GM21423 (cell line): ENCODE measurements around the gene CTRB2.
"Not testable (repeated sequence)": the region's sequence is repeated elsewhere in the genome, so short reads cannot be mapped to it uniquely, and the experiment has no call there.

Experiments used
- ATAC-seq: cut with Tn5 transposase; IDR thresholded peaks from one replicate; pipeline ENCODE4 v1.9.1; 2021; ENCODE audit warnings: mild to moderate bottlenecking, moderate library complexity; ENCODE audit not compliant: unreplicated experiment

The CTRB2 gene

GRCh38 chr16:75242436-75243078 lies 35.6 kb upstream of the CTRB2 start:
- not testable (repeated sequence) for ATAC-seq

- ATAC-seq, result no peak
Measured at GRCh38 chr16:75241955-75242354, 35.0 kb upstream of the CTRB2 start.

DNA sequence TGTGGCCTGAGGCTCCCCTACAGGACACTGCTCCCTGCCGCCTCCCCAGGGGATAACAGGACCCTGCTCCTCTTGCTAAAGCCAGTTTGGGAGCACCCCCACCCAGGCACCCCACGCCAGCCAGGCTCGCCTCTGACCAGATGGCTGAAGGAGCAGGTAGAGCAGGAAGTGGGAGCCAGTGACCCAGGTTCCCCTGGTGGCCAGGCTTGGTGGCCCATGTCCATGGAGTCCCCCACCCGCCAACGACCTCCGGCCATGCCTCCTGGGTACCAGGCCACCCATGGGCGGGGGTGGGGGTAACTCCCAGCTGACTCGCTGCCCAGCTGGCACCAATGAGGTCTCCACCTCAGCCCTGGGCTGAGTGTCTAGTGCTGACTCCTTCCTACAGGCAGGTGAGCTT lies 34.5 kb upstream of the CTRB2 start:
- no peak for ATAC-seq

GRCh38 chr16:75240633-75241032 lies 33.7 kb upstream of the CTRB2 start:
- not testable (repeated sequence) for ATAC-seq

- no peak for ATAC-seq
Measured at GRCh38 chr16:75239542-75240122, 32.7 kb upstream of the CTRB2 start.

- no peak for ATAC-seq
Measured at GRCh38 chr16:75238853-75239541, 32.0 kb upstream of the CTRB2 start.

- no peak for ATAC-seq
Measured at GRCh38 chr16:75238132-75238852, 31.3 kb upstream of the CTRB2 start.

DNA sequence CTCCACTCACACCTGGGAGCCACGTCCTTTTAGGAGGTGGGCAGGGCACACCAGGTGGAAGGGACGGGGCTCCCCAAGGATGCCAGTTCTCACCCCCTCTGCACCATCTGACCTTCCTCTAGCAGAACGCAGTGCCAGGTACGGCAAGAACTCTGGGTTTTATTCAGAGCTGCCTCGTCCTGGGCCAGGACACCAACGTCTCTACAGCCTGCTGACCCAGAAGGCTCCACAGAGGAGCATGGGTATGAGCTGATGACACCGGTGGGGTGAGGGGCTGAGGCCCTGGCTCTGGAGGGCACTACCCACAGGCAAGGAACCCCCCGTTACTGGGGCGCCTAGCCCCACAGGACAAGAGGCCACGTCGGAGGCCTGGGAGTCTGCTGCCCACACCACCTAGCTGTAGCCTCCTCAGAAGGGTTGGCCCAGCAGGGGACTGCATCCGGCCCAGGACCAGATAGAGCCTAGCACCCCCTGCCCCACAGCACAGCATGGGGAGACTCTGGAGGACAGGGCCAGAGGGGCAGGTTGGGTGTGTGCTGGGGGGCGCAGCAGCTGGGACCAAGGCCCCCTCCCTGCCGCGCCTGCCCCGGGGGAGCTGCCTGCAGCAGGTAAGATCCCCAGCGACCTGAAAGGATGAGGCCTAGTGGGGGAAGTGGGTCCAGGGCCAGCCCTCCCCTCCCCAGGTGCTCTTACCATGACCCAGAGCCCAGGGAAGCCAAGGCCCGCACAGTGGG lies 30.6 kb upstream of the CTRB2 start:
- ATAC-seq, result no peak

DNA sequence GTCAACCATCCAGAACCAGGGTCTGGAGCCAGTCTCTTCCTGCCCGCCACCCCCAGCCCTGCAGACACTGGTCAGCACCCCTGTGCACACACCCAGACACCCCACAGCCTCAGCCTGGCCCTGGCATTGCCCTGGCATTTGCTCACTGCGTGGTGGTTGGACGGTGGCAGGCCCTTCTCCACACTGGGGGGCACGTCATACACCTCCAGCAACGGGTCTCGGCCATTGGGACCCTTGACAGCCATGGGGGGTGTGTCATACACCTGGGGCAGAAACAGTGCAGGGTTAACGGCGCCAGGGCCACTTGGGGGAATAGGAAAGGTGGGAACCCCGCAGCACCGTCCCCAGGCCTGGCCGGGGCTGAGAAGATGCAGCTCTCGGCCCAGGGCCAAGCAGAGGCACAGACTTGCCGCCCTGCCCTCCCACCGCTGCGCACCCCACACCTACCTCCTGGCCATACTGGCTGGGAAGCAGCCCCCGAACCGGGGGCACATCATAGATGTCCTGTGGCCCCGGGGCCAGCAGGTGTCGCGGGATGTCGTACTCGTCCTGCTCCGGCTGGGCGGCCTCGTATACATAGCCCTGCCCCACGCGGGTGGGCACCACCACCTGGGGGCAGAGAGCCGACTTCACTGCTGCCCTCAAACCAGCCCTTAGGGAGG lies 29.9 kb upstream of the CTRB2 start:
- no peak for ATAC-seq

DNA sequence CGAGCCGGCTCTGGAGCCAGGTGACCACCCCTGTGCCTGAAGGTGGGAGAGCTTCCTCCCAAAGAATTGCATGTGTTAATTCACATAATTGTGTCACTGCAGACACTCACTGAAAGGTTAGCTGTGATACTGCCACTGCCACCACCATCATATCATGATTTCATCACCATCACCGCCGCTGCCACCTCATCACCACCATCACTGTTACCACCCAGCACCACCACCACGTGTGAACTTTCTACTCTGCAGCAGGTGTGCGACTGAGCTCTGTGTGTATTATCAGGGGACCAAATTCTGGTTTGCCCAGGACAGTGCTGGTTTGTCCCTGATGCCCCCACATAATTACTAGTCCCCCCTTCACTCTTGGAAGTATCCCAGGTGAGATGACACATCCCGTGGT lies 29.3 kb upstream of the CTRB2 start:
- no peak for ATAC-seq

DNA sequence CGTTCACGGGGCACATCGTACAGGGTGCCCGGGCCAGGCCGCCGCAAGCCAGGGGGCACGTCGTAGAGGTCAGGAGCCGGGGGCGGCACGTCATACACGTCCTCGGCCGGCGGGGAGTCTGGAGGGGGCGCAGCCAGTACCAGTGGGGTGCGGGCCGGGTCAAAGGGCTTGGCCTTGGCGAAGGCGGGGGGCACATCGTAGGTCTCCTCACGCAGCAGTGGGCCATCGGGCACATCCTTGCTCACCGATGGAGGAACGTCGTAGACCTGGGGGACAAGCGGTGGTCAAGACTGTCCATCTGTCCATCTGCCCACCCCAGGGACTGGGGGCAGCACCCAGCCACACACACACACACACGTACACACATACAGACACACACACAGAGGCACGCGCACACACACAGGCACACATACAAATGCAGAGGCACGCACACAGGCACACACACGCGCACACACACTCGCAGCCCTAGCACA lies 28.8 kb upstream of the CTRB2 start:
- no peak for ATAC-seq

DNA sequence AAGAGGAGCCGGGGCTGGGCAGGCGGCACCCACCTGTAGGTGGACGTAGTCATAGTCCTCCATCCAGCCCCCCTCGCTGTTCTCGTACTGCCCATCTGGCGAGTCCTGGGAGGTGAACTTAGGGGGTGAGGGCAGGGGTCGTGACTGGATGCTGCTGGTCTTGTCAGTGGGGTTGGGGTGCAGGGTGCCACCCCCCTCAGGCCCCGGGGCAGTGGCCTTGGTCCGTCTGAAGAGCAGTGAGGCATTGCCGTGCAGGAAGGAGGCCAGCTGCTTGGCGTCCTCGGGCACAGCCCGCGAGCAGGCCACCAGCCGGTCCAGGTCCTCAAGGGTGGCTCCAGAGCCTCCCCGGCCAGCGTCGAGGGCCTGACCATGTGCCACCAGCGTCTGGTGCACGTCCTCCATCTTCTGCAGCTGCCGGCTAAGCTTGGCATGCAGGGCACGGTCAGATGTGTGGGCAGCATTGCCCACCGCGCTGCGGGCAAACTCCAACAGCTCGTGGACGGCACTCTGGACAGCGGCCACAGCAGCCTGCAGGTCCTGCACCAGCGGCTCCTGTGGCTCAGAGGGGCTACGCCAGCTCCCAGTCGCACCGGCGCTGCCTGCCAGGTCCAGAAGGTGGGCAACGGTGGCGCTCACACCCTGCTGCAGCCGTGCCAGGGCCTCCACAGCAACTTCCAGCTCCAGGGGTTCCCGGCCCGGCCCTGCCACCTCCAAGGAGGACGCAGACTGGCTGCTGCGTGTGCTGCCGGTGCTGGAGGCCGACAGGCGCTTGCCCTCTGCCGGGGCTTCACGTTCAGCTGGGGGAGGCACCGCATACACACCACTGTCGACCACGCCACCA lies 28.1 kb upstream of the CTRB2 start:
- ATAC-seq, result no peak

DNA sequence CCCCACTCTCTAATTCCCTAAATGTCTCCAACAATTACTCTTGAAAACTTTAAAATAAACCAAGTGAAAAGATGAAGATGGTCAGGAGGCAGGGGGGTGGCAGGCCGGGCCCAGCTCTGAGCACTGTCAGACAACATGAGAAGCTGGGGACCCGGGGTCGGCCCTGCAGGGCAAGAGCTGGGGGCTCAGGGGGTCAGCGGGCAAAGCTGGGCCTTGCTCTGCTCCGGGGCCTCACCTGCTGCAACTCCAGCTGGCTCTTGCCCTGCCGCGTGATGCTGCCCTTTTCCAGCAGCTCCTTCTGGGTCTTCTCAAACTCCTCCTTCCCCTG lies 26.6 kb upstream of the CTRB2 start:
- ATAC-seq, result no peak

DNA sequence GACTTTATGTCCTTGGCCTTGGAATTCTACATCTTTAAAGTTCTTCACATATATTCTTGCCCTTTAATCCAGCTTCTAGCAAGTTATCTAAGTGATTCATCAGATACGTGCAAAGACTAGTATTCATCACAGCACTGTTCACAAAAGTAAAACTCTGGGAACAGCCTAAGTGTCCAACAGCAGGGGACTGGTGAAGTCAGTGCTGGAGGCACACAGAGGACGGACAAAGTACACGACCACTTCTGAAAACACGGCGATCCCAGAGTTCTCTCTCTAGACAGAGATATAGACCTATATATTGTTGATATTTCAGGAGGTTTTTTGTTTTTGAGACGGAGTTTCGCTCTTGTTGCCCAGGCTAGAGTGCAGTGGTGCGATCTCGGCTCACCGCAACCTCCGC lies 24.6 kb upstream of the CTRB2 start:
- no peak for ATAC-seq

DNA sequence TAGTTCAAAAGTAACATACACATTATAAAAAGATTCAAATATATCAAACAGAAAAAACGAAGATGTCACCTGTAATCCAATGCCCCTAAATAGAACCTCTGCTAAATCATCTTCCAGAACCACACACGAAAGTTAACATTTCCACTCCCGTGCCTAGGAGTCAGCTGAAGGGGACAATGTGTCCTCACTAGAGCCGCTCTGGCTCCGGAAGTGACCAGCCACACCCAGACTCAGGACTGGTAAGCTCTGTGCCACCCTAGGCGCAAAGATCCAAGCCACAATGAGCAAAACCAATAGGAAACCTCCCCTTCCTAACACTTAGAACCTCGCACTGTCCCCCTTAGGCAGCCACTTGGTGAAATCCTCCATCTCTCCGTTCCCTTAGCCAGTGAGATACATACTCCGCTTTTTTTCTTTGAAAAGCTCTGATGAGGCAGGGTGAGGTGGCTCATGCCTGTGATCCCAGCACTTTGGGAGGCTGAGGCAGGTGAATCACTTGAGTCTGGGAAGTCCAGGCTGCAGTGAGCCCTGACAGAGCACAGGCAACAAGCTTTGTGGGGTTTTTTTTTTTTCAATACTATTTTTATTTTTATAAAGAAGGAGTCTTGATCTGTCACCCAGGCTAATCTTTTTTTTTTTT lies 23.6 kb upstream of the CTRB2 start:
- no peak for ATAC-seq

DNA sequence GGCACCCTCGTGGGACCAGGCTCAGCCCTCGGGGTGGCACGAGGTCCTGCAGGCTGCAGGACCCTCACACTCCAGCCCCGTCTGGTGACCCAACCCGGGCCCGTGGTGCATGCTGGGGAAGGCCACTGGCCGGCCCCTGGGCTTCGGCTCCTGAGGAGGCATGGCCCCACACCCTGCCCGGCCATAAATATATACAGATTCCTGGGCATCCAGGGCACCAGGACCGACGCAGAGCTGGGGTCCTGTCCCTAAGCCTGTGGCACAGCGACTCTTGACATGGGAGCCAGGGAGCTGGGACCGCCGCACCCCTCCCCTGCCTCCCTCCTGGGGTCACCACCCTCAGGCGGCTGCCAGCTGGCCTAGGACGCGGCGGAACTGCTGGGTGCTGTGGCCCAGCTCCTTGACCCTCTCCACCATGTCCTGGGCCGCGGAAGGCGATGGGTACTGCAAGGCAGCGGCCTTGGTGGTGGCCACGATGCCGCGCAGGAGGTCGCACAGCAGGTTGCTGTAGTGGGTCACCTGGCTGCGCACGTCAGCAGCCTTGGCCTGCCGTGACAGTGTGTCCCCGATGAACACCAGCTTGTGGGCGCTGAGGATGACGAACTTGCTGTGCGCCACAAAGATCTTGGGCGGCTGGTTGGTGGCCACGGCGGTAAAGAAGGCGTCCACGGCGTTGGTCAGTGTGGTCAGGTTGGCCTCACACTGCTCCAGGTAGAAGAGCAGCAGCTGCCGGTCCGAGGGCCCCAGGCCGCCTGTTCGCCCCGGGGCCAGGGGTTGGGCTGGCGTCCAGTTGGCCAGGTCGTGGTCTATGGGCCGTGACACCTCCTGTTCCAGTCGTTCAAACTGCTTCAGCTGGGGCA lies 22.4 kb upstream of the CTRB2 start:
- ATAC-seq, result no peak

- ATAC-seq, result no peak
Measured at GRCh38 chr16:75228143-75228976, 21.4 kb upstream of the CTRB2 start.
